SH-SY5Y (cell line): Measurements from ENCODE around the gene XRCC2.

Source experiments
- GATA2 ChIP-seq: IDR thresholded peaks from 2 replicates; pipeline ENCODE4 v1.6.1; 2011; ENCODE audit warnings: mild to moderate bottlenecking, low read depth, low read length
- GATA3 ChIP-seq: IDR thresholded peaks from 2 replicates; pipeline ENCODE4 v1.6.1; 2011; ENCODE audit warnings: low read depth, mild to moderate bottlenecking, low read length, moderate library complexity

DNA sequence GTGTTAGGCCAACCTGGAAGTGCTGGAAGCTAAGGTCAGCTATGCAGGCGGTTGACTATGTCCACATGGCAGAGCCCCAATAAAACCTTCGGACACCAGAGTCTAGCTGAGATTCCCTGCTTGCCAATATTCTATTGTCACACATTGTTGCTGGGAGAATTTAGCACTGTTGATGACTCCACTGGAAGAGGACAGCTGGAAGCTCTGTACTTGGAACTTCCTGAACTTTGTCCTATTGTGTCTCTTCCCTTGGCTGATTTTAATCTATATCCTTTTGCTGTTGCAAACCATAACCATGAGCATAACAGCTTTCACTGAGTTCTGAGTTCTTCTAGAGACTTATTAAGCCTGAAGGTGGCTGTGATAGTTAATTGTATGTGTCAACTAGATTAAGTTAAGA is 12.0 kb downstream of the XRCC2 start:
- TF ChIP-seq GATA2 (no peak), GATA3 (no peak)
